Measurements from ENCODE around the gene PNPLA3. TPM values are rescaled to one million over a fixed set of nuclear protein-coding genes. Genes with fewer than 3 reads are reported as not detected.

PNPLA3 gene
- polyA plus RNA-seq, 1 of the 3 experiments (the other 2 are of a cell fraction), result 3.2 TPM

GRCh38 chr22:43945632-43946383, 22.2 kb downstream of the PNPLA3 start:
- CTCF ChIA-PET, result interaction anchor here (0.6 to 2.8 kb wide), 29 partner anchors 9 to 701 kb away, joined by 3 to 52 read pairs (median 5); partner anchors contain the start of genes PNPLA3, SAMM50 and SULT4A1
- H2AFZ ChIP-seq (ENCODE audit: low read depth), result no peak overlapping the region
- H3F3A ChIP-seq (replicated peaks; ENCODE audit: insufficient read depth), result no peaks in the 10 kb centered on the region
- no peaks in the 10 kb centered on the region; a peak in 1 of 4 replicates for H3K4me1 ChIP-seq (ENCODE audit: control insufficient read depth in 1 of 2, insufficient read depth in 2 of 2, low read depth in 1 of 2, low read length in 1 of 2)
- no peak overlapping the region; a peak in 1 of 4 replicates for H3K4me3 ChIP-seq (ENCODE audit: low read depth in 2 of 2, low read length in 1 of 2)
- no peaks in the 10 kb centered on the region for H4K20me1 ChIP-seq (ENCODE audit: insufficient read depth)
- no peak overlapping the region for H3K9ac ChIP-seq
- H3K9me2 ChIP-seq, result no peaks in the 10 kb centered on the region
- 45% methylated on average over 8 of the region's 12 CpGs for WGBS (ENCODE audit: low lambda C conversion rate)
- no peaks in the 10 kb centered on the region for H3K27me3 ChIP-seq (ENCODE audit: insufficient read depth)
- no peaks in the 10 kb centered on the region for H3K79me2 ChIP-seq (ENCODE audit: insufficient read depth)
- no peak overlapping the region for H3K4me2 ChIP-seq
- peaks cover 0 to 3% of the 10 kb centered on the region in 2 experiments for H3K36me3 ChIP-seq (replicated peaks in 1 of 2; ENCODE audit: control insufficient read depth in 1 of 2, insufficient read depth in 2 of 2, low read length in 1 of 2)
- TF ChIP-seq NFIC (IDR thresholded peaks at IDR 0.05; ENCODE audit: borderline replicate concordance) (no peak), GABPA (IDR thresholded peaks at IDR 0.05; ENCODE audit: low read depth) (no peak), POLR2AphosphoS5 (IDR thresholded peaks at IDR 0.05; ENCODE audit: low read depth, low read length) (no peak), TAF1 (IDR thresholded peaks at IDR 0.05; ENCODE audit: borderline replicate concordance, low read depth, low read length) (no peak), TEAD4 (IDR thresholded peaks at IDR 0.05; ENCODE audit: borderline replicate concordance, insufficient read depth) (no peak), TCF12 (IDR thresholded peaks at IDR 0.05) (no peak), EZH2phosphoT487 (IDR thresholded peaks at IDR 0.05; ENCODE audit: borderline replicate concordance, low read depth) (no peak), MAX (IDR thresholded peaks at IDR 0.05; ENCODE audit: low read depth) (no peak), CTCF (IDR thresholded peaks at IDR 0.05) (peak; percentile 79), FOXM1 (IDR thresholded peaks at IDR 0.05; ENCODE audit: low read depth) (no peak), RAD21 (IDR thresholded peaks at IDR 0.05; ENCODE audit: low read length) (peak; percentile 67), IRF3 (IDR thresholded peaks at IDR 0.05; ENCODE audit: low read depth, low read length) (no peak), NRF1 (IDR thresholded peaks at IDR 0.05; ENCODE audit: low read depth, low read length) (no peak), SMC3 (IDR thresholded peaks at IDR 0.05; ENCODE audit: low read depth, low read length) (peak; percentile 70), RCOR1 (IDR thresholded peaks at IDR 0.05; ENCODE audit: low read length) (no peak)
- no peaks in the 10 kb centered on the region for H3K9me3 ChIP-seq
- POLR2A ChIA-PET, result interaction anchor here (1.1 kb wide), 1 partner anchor 9 kb away, joined by 3 read pairs; no protein-coding TSS in a partner anchor
- no peak overlapping the region for H3K27ac ChIP-seq (ENCODE audit: low read depth in 2 of 2, low read length in 1 of 2)
- DNase-seq, result peak; percentile 79

Data from SK-N-SH (cell line).